Sigmoid colon (tissue), 7 donors: ENCODE data around the gene FBXL7. TPM values are rescaled to one million over a fixed set of nuclear protein-coding genes. Genes with fewer than 3 reads are reported as not detected.
A peak's percentile ranks its signal among the peaks of the same experiment; 100 is the strongest.

Experiments
- DNase-seq: peaks from one replicate; pipeline ENCODE4 v3.0.0-alpha.2; 2019
- H3K27ac ChIP-seq, 4 donors: fragments of 200-600 bp; sonication (generic); one replicate each; pipeline ENCODE4 v1.5.1; 2016 to 2019; ENCODE audit warnings: mild to moderate bottlenecking in 1 of 4
- H3K27me3 ChIP-seq, 3 donors: fragments of 200-600 bp; sonication (generic); one replicate each; pipeline ENCODE4 v1.5.1; 2019; ENCODE audit warnings: mild to moderate bottlenecking in 1 of 3
- H3K36me3 ChIP-seq, 4 donors: fragments of 200-600 bp; sonication (generic); one replicate each; pipeline ENCODE4 v1.5.1; 2016 to 2019
- H3K4me1 ChIP-seq, 4 donors: fragments of 200-600 bp; sonication (generic); one replicate each; pipeline ENCODE4 v1.5.1; 2017 to 2019
- H3K4me3 ChIP-seq, 4 donors: fragments of 200-600 bp; sonication (generic); one replicate each; pipeline ENCODE4 v1.5.1; 2017 to 2019; ENCODE audit warnings: mild to moderate bottlenecking in 2 of 4, moderate library complexity in 1 of 4
- H3K9me3 ChIP-seq, 4 donors: fragments of 200-600 bp in 3 of 4; sonication (generic) in 3 of 4; one replicate each; pipeline versions ENCODE4 v1.5.1 to v1.6.1; 2013 to 2019
- CTCF ChIP-seq, 4 experiments: fragments of 450-650 bp in 3 of 4; fragments of 200-600 bp in 1 of 4; IDR thresholded peaks; one replicate each; pipeline ENCODE4 v1.5.1; 2016 to 2019; ENCODE audit warnings: antibody characterized with exemption in 4 of 4, mild to moderate bottlenecking in 3 of 4, moderate library complexity in 2 of 4
- EP300 ChIP-seq, 4 donors: sonication (generic); formaldehyde crosslinking; IDR thresholded peaks; one replicate each; pipeline ENCODE4 v1.6.1; 2017; ENCODE audit warnings: antibody characterized with exemption in 4 of 4
- POLR2A ChIP-seq, 2 donors: fragments of 450-650 bp; IDR thresholded peaks; one replicate each; pipeline ENCODE4 v1.6.1; 2016; ENCODE audit warnings: antibody characterized with exemption in 2 of 2, mild to moderate bottlenecking in 2 of 2, moderate library complexity in 2 of 2
- POLR2AphosphoS5 ChIP-seq, 4 donors: sonication (generic); formaldehyde crosslinking; IDR thresholded peaks; one replicate each; pipeline ENCODE4 v1.6.1; 2017; ENCODE audit warnings: antibody characterized with exemption in 4 of 4
- WGBS, 2 donors: extraction: QIAGEN DNeasy Blood & Tissue Kit; methylation state at CpG; one replicate each; pipeline ENCODE4 v1.1.7; 2013; 5-methylcytosine and 5-hydroxymethylcytosine counted together
- intact Hi-C: fragments of 100-400 bp; cut with DNase I; formaldehyde crosslinking; loops from one replicate; pipeline ENCODE4 v1.15.1; 2023
- polyA plus RNA-seq, 3 donors: library from polyadenylated mRNA; stranded (reverse); fragments of 200-250 nt; gene quantifications; one replicate each; pipeline ENCODE4 v1.2.3, GENCODE V29; 2013
- total RNA-seq, 4 donors: library from RNA; depleted of rRNA; stranded (reverse); fragments of >200 nt; gene quantifications; one replicate each; pipeline ENCODE4 v1.1.0, GENCODE V29; 2016
- donor health status: healthy with polysubstance abuse.
- donor health status: Bipolar disorder and iron deficiency.
- donor health status: healthy.

The FBXL7 gene
- total and polyA plus RNA-seq, 7 donors: 0.92 to 44.3 (median 18.2) TPM

GRCh38 chr5:15570491-15570890 lies 70.5 kb downstream of the FBXL7 start:
- H3K9me3 ChIP-seq: no peaks in the 10 kb centered on the region
- intact Hi-C loops: no loop called here
- H3K4me3 ChIP-seq: no peak overlapping the region
- H3K27me3 ChIP-seq: no peaks in the 10 kb centered on the region
- TF ChIP-seq EP300 (IDR thresholded peaks at IDR 0.05) (no peak), POLR2A (IDR thresholded peaks at IDR 0.05) (no peak), CTCF (IDR thresholded peaks at IDR 0.05) (no peak), POLR2AphosphoS5 (IDR thresholded peaks at IDR 0.05) (no peak)
- 77 to 82% methylated on average over 5 of the region's 5 CpGs for WGBS, 2 donors
- no peaks in the 10 kb centered on the region for H3K36me3 ChIP-seq
- H3K4me1 ChIP-seq: peaks cover 0 to 29% (median 24%) of the 10 kb centered on the region in 4 donors
- H3K27ac ChIP-seq: no peak overlapping the region
- DNase-seq: no peak

GRCh38 chr5:15571081-15571480 lies 71.1 kb downstream of the FBXL7 start:
- Histone ChIP-seq H3K36me3 (no peaks in the 10 kb centered on the region), H3K4me3 (no peak overlapping the region), H3K9me3 (no peaks in the 10 kb centered on the region), H3K27me3 (no peaks in the 10 kb centered on the region), H3K27ac (no peak overlapping the region), H3K4me1 (peaks cover 0 to 35% (median 29%) of the 10 kb centered on the region in 4 donors)
- intact Hi-C loops: no loop called here
- 72 to 95% methylated on average over 1 of the region's 1 CpG for WGBS, 2 donors
- no peak for TF ChIP-seq POLR2A (IDR thresholded peaks at IDR 0.05)
- no peak for TF ChIP-seq EP300 (IDR thresholded peaks at IDR 0.05)
- no peak for TF ChIP-seq POLR2AphosphoS5 (IDR thresholded peaks at IDR 0.05)
- TF ChIP-seq CTCF (IDR thresholded peaks at IDR 0.05): no peak
- DNase-seq: no peak

GRCh38 chr5:15571618-15572017 lies 71.6 kb downstream of the FBXL7 start:
- H3K4me1 ChIP-seq: peaks cover 0 to 40% (median 33%) of the 10 kb centered on the region in 4 donors
- no peak overlapping the region for H3K4me3 ChIP-seq
- 90 to 92% methylated on average over 7 of the region's 7 CpGs for WGBS, 2 donors
- no peaks in the 10 kb centered on the region for H3K9me3 ChIP-seq
- H3K27ac ChIP-seq: no peak overlapping the region
- no peak for DNase-seq
- no peaks in the 10 kb centered on the region for H3K36me3 ChIP-seq
- H3K27me3 ChIP-seq: no peaks in the 10 kb centered on the region
- intact Hi-C loops: no loop called here
- TF ChIP-seq EP300 (IDR thresholded peaks at IDR 0.05): no peak
- TF ChIP-seq POLR2A (IDR thresholded peaks at IDR 0.05): no peak
- TF ChIP-seq CTCF (IDR thresholded peaks at IDR 0.05): no peak
- no peak for TF ChIP-seq POLR2AphosphoS5 (IDR thresholded peaks at IDR 0.05)

- no peak for DNase-seq
- H3K27me3 ChIP-seq: no peaks in the 10 kb centered on the region
- H3K4me1 ChIP-seq: peaks cover 0 to 47% (median 41%) of the 10 kb centered on the region in 4 donors
- intact Hi-C loops: no loop called here
- H3K9me3 ChIP-seq: no peaks in the 10 kb centered on the region
- H3K27ac ChIP-seq: peak overlapping the region in 1 of 4 donors; percentile 11
- TF ChIP-seq POLR2AphosphoS5 (IDR thresholded peaks at IDR 0.05): no peak
- TF ChIP-seq EP300 (IDR thresholded peaks at IDR 0.05): no peak
- TF ChIP-seq CTCF (IDR thresholded peaks at IDR 0.05): no peak
- no peak for TF ChIP-seq POLR2A (IDR thresholded peaks at IDR 0.05)
- no peaks in the 10 kb centered on the region for H3K36me3 ChIP-seq
- 51 to 72% methylated on average over 4 of the region's 4 CpGs for WGBS, 2 donors
- no peak overlapping the region for H3K4me3 ChIP-seq
Observed at GRCh38 chr5:15573590-15573989, 73.6 kb downstream of the FBXL7 start.

- 46 to 85% methylated on average over 1 of the region's 1 CpG for WGBS, 2 donors
- H3K27ac ChIP-seq: no peak overlapping the region
Observed at GRCh38 chr5:15574128-15574527, 74.1 kb downstream of the FBXL7 start.

More at GRCh38 chr5:15574128-15574527, 74.1 kb downstream of the FBXL7 start:
- intact Hi-C loops: no loop called here
- no peak for TF ChIP-seq POLR2A (IDR thresholded peaks at IDR 0.05)
- no peak for DNase-seq
- Histone ChIP-seq H3K36me3 (no peaks in the 10 kb centered on the region), H3K27me3 (no peaks in the 10 kb centered on the region), H3K9me3 (no peaks in the 10 kb centered on the region), H3K4me1 (peaks cover 0 to 52% (median 44%) of the 10 kb centered on the region in 4 donors), H3K4me3 (no peak overlapping the region)
